Measurements from ENCODE around the gene USP4. TPM values are rescaled to one million over a fixed set of nuclear protein-coding genes. Genes with fewer than 3 reads are reported as not detected.
"Not testable (repeated sequence)": the region's sequence is repeated elsewhere in the genome, so short reads cannot be mapped to it uniquely, and the experiment has no call there.

The USP4 gene
- total RNA-seq, 1 donor from 2014 or later: 25.5 TPM

- Histone ChIP-seq H3K27me3 (ENCODE audit: control insufficient read depth, insufficient read depth, low read length) (no peaks in the 10 kb centered on the region), H3K36me3 (ENCODE audit: control insufficient read depth, insufficient read depth, low read length) (no peaks in the 10 kb centered on the region), H3K4me3 (ENCODE audit: low read depth, low read length) (no peak overlapping the region)
- TF ChIP-seq, protein P1, sequence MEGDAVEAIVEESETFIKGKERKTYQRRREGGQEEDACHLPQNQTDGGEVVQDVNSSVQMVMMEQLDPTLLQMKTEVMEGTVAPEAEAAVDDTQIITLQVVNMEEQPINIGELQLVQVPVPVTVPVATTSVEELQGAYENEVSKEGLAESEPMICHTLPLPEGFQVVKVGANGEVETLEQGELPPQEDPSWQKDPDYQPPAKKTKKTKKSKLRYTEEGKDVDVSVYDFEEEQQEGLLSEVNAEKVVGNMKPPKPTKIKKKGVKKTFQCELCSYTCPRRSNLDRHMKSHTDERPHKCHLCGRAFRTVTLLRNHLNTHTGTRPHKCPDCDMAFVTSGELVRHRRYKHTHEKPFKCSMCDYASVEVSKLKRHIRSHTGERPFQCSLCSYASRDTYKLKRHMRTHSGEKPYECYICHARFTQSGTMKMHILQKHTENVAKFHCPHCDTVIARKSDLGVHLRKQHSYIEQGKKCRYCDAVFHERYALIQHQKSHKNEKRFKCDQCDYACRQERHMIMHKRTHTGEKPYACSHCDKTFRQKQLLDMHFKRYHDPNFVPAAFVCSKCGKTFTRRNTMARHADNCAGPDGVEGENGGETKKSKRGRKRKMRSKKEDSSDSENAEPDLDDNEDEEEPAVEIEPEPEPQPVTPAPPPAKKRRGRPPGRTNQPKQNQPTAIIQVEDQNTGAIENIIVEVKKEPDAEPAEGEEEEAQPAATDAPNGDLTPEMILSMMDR (IDR thresholded peaks at IDR 0.05; ENCODE audit: insufficient read depth, low read length, severe bottlenecking): no peak
- FAIRE-seq: no peak
- DNase-seq (ENCODE audit: low read depth): no peak
Measured at GRCh38 chr3:49237344-49237743, 102.5 kb downstream of the USP4 start.

DNA sequence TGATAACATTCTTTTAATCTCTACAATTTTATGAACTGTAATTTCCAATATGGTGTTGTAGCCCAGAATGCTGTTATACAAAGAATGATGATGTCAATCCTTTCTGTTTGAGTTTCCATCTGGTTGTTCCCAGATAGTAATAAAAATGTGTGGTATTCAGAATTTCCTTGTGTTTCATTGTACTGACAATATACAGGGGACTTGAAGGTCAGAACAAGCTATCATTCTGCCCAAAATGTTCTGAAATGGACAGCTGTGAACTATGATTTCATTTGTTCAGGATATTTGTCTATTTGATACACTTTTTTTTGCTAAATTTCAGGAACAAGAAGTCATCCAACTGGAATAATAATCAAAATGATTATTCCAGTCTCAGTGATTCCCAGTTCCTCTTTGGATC lies 103.6 kb downstream of the USP4 start:
- no peak for DNase-seq (ENCODE audit: low read depth)
- Histone ChIP-seq H3K36me3 (ENCODE audit: control insufficient read depth, insufficient read depth, low read length) (no peaks in the 10 kb centered on the region), H3K27me3 (ENCODE audit: control insufficient read depth, insufficient read depth, low read length) (no peaks in the 10 kb centered on the region), H3K4me3 (ENCODE audit: low read depth, low read length) (no peak overlapping the region)
- TF ChIP-seq, protein P1 (IDR thresholded peaks at IDR 0.05; ENCODE audit: insufficient read depth, low read length, severe bottlenecking): no peak
- no peak for FAIRE-seq

DNA sequence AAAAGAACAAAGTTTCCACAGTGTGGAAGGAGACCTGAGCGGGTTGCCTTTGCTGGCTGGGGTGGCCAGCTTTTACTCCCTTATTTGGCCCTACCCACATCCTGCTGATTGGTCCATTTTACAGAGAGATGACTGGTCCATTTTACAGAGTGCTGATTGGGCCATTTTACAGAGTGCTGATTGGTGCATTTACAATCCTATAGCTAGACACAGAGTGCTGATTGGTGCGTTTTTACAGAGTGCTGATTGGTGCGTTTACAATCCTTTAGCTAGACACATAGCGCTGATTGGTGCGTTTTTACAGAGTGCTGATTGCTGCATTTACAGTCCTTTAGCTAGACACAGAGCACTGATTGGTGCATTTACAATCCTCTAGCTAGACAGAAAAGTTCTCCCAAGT lies 111.0 kb downstream of the USP4 start:
- H3K36me3 ChIP-seq (ENCODE audit: control insufficient read depth, insufficient read depth, low read length); H3K4me3 ChIP-seq (ENCODE audit: low read depth, low read length); H3K27me3 ChIP-seq (ENCODE audit: control insufficient read depth, insufficient read depth, low read length); DNase-seq (ENCODE audit: low read depth); FAIRE-seq: not testable (repeated sequence)

Other genes with a start within 250 kb of the USP4 start
- gene QRICH1, start 246.0 kb downstream of the USP4 start, total RNA-seq: 39.2 and 52.0 TPM in 2 replicates
- gene QARS1, start 235.3 kb downstream of the USP4 start, total RNA-seq: 138 and 232 TPM in 2 replicates
- 39.5 and 44.4 TPM in 2 replicates for gene USP19, start 219.2 kb downstream of the USP4 start, total RNA-seq
- gene LAMB2, start 207.0 kb downstream of the USP4 start, total RNA-seq: 174 and 189 TPM in 2 replicates
- gene CCDC71, start 173.7 kb downstream of the USP4 start, total RNA-seq: 19.1 and 19.5 TPM in 2 replicates
- 37.9 and 95.5 TPM in 2 replicates for gene KLHDC8B, start 168.5 kb downstream of the USP4 start, total RNA-seq
- gene C3orf62, start 62.8 kb downstream of the USP4 start, total RNA-seq: 0.79 and 1.8 TPM in 2 replicates
- gene GPX1, start 18.3 kb upstream of the USP4 start, total RNA-seq: 533 and 633 TPM in 2 replicates
- gene RHOA, start 71.9 kb upstream of the USP4 start, total RNA-seq: 300 and 621 TPM in 2 replicates
- gene TCTA, start 72.4 kb upstream of the USP4 start, total RNA-seq: 4.5 and 9.1 TPM in 2 replicates
- gene AMT, start 82.4 kb upstream of the USP4 start, total RNA-seq: 0.79 and 2.2 TPM in 2 replicates
- gene NICN1, start 89.3 kb upstream of the USP4 start, total RNA-seq: 1.3 and 3.3 TPM in 2 replicates
- 20.3 and 26.9 TPM in 2 replicates for gene DAG1, start 130.2 kb upstream of the USP4 start, total RNA-seq
- under 0.01 TPM in 1 of 2 replicates, not detected in the other for gene BSN, start 214.4 kb upstream of the USP4 start, total RNA-seq